Measurements from ENCODE around the gene MRFAP1L1. TPM values are rescaled to one million over a fixed set of nuclear protein-coding genes. Genes with fewer than 3 reads are reported as not detected.

MRFAP1L1 gene
- total RNA-seq, 1 donor from 2014 or later: 36.8 TPM

DNA sequence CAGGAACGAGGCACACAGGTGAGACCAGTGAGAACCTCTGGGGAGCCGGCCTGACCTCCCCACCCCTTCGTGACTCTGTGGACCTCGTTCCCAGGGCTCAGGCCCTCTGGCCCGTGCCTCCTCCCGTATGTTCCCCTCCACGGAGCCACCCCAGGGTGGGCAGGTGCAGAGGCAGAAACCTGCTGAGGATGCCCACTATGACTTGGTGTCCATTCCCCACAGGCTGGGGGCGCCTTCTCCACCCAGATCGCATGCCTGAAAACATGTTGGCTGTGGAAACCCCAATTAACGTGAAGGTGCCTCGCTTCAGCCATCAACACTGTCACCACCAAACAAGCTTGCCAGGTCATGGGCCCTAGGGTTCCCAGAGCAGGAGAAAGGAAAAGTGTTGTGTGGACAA lies 33.3 kb upstream of the MRFAP1L1 start:
- Mint-ChIP-seq H3K4me1 (ENCODE audit: low read depth, unreplicated experiment) (no peaks in the 10 kb centered on the region), H3K27me3 (ENCODE audit: low read depth, unreplicated experiment) (no peaks in the 10 kb centered on the region), H3K36me3 (ENCODE audit: low read depth, unreplicated experiment) (no peaks in the 10 kb centered on the region), H3K4me3 (ENCODE audit: unreplicated experiment) (no peak overlapping the region), H3K9me3 (ENCODE audit: unreplicated experiment) (no peaks in the 10 kb centered on the region), H3K27ac (ENCODE audit: unreplicated experiment) (no peak overlapping the region)
- DNase-seq (ENCODE audit: low read depth): no peak
- Histone ChIP-seq H3K4me3 (ENCODE audit: insufficient read depth, low read depth, low read length) (no peak overlapping the region), H3K4me2 (ENCODE audit: low read length) (no peak overlapping the region), H3K79me2 (ENCODE audit: insufficient read depth, low read length) (no peaks in the 10 kb centered on the region), H3K4me1 (ENCODE audit: insufficient read depth, low read length) (peaks cover 6% of the 10 kb centered on the region), H3K9me3 (ENCODE audit: insufficient read depth, low read depth, low read length) (no peaks in the 10 kb centered on the region), H3K27ac (ENCODE audit: low read depth, low read length) (no peak overlapping the region), H3K36me3 (ENCODE audit: insufficient read depth, low read length) (no peaks in the 10 kb centered on the region), H3K27me3 (ENCODE audit: insufficient read depth, low read length) (no peaks in the 10 kb centered on the region), H4K20me1 (ENCODE audit: insufficient read depth, low read length) (no peaks in the 10 kb centered on the region), H3K9ac (ENCODE audit: low read length) (no peak overlapping the region), H2AFZ (ENCODE audit: low read depth, low read length) (no peak overlapping the region)
- FAIRE-seq: no peak
- TF ChIP-seq EZH2 (IDR thresholded peaks at IDR 0.05; ENCODE audit: insufficient read depth, low read length): no peak
- TF ChIP-seq, protein P1, sequence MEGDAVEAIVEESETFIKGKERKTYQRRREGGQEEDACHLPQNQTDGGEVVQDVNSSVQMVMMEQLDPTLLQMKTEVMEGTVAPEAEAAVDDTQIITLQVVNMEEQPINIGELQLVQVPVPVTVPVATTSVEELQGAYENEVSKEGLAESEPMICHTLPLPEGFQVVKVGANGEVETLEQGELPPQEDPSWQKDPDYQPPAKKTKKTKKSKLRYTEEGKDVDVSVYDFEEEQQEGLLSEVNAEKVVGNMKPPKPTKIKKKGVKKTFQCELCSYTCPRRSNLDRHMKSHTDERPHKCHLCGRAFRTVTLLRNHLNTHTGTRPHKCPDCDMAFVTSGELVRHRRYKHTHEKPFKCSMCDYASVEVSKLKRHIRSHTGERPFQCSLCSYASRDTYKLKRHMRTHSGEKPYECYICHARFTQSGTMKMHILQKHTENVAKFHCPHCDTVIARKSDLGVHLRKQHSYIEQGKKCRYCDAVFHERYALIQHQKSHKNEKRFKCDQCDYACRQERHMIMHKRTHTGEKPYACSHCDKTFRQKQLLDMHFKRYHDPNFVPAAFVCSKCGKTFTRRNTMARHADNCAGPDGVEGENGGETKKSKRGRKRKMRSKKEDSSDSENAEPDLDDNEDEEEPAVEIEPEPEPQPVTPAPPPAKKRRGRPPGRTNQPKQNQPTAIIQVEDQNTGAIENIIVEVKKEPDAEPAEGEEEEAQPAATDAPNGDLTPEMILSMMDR (IDR thresholded peaks at IDR 0.05; ENCODE audit: insufficient read depth, low read depth, low read length): no peak

DNA sequence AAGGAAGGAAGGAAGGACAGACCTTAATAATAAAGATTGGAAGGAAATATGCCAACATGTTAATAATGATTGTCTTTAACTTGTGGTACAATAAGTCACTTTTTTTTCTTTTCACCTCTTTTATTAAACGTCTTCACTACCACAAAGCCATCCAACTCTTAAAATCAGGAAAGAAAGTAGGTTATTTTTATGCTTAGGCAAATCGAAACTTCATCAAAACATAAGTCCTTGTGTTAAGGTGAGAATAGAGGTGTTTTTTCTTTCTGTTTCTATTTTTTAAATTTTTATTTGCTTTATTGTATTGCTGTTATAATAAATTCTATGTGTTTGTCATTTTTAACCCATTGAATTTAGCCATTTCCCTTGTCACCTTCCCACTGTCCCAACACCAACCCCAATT lies 32.8 kb upstream of the MRFAP1L1 start:
- Histone ChIP-seq H3K27me3 (ENCODE audit: insufficient read depth, low read length) (no peaks in the 10 kb centered on the region), H3K9me3 (ENCODE audit: insufficient read depth, low read depth, low read length) (no peaks in the 10 kb centered on the region), H3K27ac (ENCODE audit: low read depth, low read length) (no peak overlapping the region), H3K4me1 (ENCODE audit: insufficient read depth, low read length) (peaks cover 6% of the 10 kb centered on the region), H3K79me2 (ENCODE audit: insufficient read depth, low read length) (no peaks in the 10 kb centered on the region), H3K4me3 (ENCODE audit: insufficient read depth, low read depth, low read length) (no peak overlapping the region), H3K9ac (ENCODE audit: low read length) (no peak overlapping the region), H4K20me1 (ENCODE audit: insufficient read depth, low read length) (no peaks in the 10 kb centered on the region), H2AFZ (ENCODE audit: low read depth, low read length) (no peak overlapping the region), H3K36me3 (ENCODE audit: insufficient read depth, low read length) (no peaks in the 10 kb centered on the region), H3K4me2 (ENCODE audit: low read length) (no peak overlapping the region)
- DNase-seq (ENCODE audit: low read depth) (no peak), FAIRE-seq (no peak)
- Mint-ChIP-seq H3K36me3 (ENCODE audit: low read depth, unreplicated experiment) (no peaks in the 10 kb centered on the region), H3K27me3 (ENCODE audit: low read depth, unreplicated experiment) (no peaks in the 10 kb centered on the region), H3K4me3 (ENCODE audit: unreplicated experiment) (no peak overlapping the region), H3K27ac (ENCODE audit: unreplicated experiment) (no peak overlapping the region), H3K4me1 (ENCODE audit: low read depth, unreplicated experiment) (no peaks in the 10 kb centered on the region), H3K9me3 (ENCODE audit: unreplicated experiment) (no peaks in the 10 kb centered on the region)
- TF ChIP-seq, protein P1 (IDR thresholded peaks at IDR 0.05; ENCODE audit: insufficient read depth, low read depth, low read length): no peak
- TF ChIP-seq EZH2 (IDR thresholded peaks at IDR 0.05; ENCODE audit: insufficient read depth, low read length): no peak

DNA sequence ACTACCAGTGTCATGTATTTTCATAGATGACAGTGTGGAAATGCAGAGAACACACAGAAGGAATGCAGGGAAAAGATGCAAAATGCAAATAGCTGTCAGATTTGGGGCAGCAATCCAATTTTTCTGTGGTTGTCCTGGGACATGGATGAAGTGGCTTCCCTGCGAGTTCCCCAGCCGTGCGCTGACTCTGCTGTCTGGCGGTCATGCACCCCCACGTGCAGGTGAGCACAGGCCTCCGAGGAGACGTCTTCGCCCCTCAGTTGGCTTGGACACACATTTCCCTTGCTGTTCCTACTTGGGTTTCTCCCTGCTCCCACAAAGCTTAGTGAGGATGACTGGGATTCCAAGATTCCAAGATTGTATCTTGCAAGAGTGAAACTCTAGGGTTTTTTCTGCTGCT lies 30.7 kb upstream of the MRFAP1L1 start:
- Histone ChIP-seq H3K4me1 (ENCODE audit: insufficient read depth, low read length) (no peaks in the 10 kb centered on the region), H3K27me3 (ENCODE audit: insufficient read depth, low read length) (no peaks in the 10 kb centered on the region), H3K4me2 (ENCODE audit: low read length) (no peak overlapping the region), H3K9me3 (ENCODE audit: insufficient read depth, low read depth, low read length) (no peaks in the 10 kb centered on the region), H3K9ac (ENCODE audit: low read length) (no peak overlapping the region), H3K27ac (ENCODE audit: low read depth, low read length) (no peak overlapping the region), H3K79me2 (ENCODE audit: insufficient read depth, low read length) (no peaks in the 10 kb centered on the region), H4K20me1 (ENCODE audit: insufficient read depth, low read length) (no peaks in the 10 kb centered on the region), H3K4me3 (ENCODE audit: insufficient read depth, low read depth, low read length) (no peak overlapping the region), H3K36me3 (ENCODE audit: insufficient read depth, low read length) (no peaks in the 10 kb centered on the region), H2AFZ (ENCODE audit: low read depth, low read length) (no peak overlapping the region)
- no peaks in the 10 kb centered on the region for H3K4me1 Mint-ChIP-seq (ENCODE audit: low read depth, unreplicated experiment)
- H3K36me3 Mint-ChIP-seq (ENCODE audit: low read depth, unreplicated experiment): no peaks in the 10 kb centered on the region
- no peak overlapping the region for H3K27ac Mint-ChIP-seq (ENCODE audit: unreplicated experiment)
- no peak for DNase-seq (ENCODE audit: low read depth)
- H3K4me3 Mint-ChIP-seq (ENCODE audit: unreplicated experiment): no peak overlapping the region
- H3K9me3 Mint-ChIP-seq (ENCODE audit: unreplicated experiment): no peaks in the 10 kb centered on the region
- no peak for FAIRE-seq
- TF ChIP-seq, protein P1 (IDR thresholded peaks at IDR 0.05; ENCODE audit: insufficient read depth, low read depth, low read length): no peak
- TF ChIP-seq EZH2 (IDR thresholded peaks at IDR 0.05; ENCODE audit: insufficient read depth, low read length): no peak
- H3K27me3 Mint-ChIP-seq (ENCODE audit: low read depth, unreplicated experiment): no peaks in the 10 kb centered on the region

Data from astrocyte (in vitro differentiated cells and primary cell).